GM11168 (cell line): ENCODE results near the gene RAI1.

Experiments used
- in situ Hi-C: fragments of 300-500 bp; cut with MboI; formaldehyde crosslinking; loops from one replicate; pipeline ENCODE4 v1.12.0; 2022; ENCODE audit warnings: low sequenced_read_pairs; ENCODE audit not compliant: unreplicated experiment

Gene RAI1

DNA sequence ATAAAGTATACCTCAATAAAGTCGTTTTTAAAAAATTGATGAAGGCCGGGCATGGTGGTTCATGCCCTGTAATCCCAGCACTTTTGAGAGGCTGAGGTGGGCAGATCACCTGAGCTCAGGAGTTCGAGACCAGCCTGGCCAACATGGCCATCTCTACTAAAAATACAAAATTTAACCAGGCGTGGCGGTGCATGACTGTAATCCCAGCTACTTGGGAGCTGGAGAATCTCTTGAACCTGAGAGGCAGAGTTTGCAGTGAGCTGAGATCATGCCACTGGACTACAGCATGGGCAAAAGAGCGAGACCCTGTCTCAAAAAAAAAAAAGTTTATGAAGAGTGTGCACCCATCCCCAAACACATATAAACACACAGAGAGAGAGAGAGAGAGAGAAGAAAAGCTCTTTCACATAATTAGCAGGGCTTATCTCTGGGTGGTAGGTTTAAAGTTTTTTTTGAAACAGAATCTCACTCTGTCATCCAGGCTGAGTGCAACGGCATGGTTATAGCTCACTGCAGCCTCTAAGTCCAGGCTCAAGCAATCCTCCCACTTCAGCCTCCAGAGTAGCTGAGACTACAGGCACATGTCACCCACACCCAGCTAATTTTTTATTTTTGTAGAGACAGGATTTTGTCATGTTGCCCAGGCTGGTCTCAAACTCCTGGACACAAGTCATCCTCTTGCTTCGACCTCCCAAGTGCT, 152.6 kb downstream of the RAI1 start:
- in situ Hi-C loops, result no loop called here

DNA sequence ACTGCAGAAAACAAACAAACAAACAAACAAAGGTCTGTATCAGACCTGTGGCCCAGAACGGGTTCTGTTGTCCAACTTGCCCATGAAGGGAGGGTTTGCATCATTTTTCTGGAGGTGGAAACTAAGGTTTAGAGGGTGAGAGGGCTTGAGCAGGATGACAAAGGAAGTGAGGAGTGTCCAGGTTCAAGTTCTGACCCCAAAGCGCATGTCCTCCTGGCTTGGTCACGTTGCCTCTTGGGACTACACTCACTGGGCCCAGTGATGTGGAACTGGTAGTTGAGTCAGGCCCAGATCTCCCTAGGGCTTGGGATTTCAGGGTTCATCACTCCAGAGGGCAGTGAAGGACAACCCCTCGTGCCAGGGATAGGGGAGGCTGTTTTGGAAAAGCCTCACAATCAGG, 153.7 kb downstream of the RAI1 start:
- in situ Hi-C loops, result no loop called here

DNA sequence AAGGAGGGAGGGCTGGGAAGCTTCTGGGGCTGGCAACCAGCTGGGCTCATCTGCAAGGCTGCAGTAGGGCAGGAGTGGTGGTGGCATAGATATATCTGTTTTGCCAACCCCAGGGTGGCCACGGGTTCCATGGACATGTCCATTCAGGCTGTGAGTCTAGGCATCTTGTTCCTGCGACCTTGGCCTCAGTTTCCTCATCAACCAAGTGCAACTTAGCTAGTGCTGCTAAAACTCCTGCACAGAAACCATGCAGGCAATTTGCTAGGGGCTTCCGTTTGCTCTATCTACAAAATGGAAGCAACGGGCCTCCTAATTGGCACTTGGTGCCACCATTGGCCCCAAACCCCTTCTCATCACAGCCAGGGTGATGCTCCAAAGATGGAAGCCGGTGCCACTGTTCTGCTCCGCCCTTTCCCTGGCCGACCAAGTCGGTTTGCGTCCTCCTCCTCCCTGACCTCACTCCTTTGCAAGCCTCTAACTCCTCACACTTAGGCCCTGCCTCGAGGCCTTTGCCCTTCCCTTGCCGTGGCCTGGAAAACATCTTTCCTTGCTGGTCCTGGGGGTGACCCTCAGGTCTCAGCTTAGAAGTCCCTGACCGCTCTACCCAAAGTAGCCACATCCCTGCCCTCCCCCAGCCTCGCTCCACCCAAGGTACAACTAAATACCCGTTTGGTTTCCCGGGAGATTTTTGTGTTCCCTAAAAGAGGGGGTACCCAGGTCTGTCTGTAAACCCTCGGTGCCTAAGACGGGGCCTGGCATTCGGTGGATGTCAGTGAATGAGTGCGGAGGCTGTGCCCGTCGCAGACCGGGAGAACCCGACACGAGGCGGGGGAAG, 154.4 kb downstream of the RAI1 start:
- in situ Hi-C loops, result no loop called here

DNA sequence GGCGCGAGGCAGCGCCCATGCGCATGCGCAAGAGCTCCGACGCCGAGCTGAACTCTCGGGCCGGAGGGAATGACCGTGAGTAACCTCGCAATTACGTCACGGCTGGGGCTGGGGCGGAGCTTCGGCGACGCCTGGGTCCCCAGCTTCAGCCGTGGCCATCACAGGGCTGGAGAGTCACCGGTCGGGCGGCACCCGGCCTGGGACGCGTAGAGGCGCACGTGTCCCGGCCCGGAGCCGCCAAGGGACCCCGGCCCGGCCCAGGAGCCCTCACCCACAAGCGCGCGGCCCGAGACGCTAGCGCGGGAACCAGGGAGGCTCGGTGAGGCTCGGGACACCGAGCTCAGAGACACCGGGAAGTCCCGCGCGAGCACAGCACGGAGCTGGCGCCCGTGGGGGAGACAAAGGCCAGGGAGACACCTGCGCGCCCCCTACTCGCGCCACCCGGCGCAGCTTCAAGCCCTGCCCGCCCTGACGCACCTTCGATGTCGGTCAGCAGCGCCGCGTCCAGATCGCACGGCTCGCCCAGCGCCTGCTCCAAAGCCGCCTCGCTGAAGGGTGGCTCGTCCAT, 155.1 kb downstream of the RAI1 start:
- in situ Hi-C loops, result no loop called here

DNA sequence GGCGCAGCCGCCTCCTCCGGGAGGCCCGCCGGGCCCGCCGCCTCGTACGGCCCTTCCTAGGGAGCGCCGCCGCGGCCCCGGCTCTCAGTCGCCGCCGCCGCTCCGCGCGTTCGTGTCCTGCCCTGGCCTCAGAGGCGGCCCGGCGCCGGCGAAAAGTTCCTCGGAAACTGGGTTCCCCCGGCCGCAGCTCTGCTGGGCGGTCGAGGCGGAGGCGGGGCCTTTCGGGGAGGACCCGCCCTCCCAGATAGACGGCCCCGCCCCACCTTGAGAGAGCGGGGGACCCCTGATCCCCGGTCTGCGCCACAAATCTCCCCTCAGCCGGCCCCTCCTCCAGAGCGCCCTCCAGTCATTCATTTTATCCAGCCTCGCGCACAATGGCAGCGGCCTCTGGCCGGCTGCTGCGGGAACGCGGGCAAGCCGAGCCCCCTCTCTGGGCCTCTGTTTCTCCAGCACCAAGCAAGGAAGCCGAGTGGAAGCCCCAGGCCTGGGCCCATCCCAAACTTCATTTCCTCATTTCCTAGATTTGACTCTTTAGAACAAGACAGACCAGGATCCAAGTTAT, 155.6 kb downstream of the RAI1 start, which contains the start of gene SREBF1:
Gene SREBF1, minus strand, starts transcription at position 169 of the 562 bp plus-strand sequence. CDS start 169 bp downstream, outside the sequence.
- in situ Hi-C loops, result no loop called here

DNA sequence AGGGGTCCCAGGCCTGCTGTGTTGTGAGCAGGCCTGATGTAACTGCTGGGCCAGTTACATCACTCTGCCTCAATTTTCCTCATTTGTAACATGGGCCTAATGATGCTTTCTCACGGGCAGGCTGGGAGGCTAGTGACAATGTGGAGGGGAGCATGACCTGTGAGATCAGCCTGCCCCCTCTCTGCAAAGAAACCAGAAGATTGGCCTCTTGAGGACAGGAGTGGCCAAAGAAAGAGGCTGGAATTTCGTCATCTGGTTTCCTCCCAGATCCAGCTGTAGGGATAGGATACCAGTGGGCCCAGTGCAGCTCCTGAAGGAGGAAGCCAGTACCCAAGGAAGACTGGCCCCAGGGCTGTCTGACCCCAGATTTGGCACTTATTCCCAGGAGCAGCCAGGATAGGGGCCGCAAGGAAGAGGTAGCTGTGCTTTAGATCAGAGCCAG, 156.1 kb downstream of the RAI1 start:
- in situ Hi-C loops, result no loop called here

DNA sequence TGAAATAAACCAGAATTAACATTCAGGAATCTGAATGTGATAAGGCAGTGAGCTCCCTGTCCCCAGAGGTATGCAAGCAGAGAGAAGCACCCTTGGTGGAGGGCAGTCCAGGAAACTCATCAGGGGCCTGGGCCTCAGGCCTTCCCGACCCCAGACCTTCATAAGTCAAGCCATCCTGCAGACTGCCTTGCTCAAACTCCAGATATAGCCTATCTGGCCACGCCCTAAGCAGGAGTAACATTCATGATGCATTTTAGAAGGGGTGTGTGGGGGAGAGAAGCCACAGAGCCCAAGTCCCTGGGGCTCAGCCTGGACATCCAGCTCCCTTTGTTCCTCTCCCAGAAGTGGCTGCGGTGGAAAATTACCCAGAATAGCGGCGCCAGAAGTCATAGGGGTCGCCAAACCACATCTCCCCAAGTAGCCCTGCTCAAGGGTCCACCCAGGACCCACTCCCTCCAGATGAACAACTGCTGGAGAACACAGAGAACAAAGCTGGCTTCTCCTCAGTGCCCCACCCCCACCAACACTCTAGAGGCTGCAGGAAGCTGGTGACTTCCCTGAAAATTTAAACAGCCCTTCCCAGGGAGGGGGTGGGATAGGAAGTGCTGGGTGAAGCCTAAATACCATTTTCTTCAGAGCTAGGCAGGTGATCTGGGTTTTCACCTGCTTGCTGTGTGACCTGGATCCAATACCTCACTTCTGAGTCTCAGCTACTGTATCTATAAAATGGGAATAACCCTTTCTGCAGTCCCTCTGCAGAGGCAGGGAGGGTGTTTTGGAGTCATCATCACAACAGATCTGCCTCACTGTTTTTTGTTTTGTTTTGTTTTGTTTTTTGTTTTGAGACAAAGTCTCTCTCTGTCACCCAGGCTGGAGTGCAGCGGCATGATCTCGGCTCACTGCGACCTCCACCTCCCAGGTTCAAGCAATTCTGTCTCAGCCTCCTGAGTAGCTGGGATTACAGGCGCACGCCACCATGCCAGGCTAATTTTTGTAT, 157.0 kb downstream of the RAI1 start:
- in situ Hi-C loops, result no loop called here

DNA sequence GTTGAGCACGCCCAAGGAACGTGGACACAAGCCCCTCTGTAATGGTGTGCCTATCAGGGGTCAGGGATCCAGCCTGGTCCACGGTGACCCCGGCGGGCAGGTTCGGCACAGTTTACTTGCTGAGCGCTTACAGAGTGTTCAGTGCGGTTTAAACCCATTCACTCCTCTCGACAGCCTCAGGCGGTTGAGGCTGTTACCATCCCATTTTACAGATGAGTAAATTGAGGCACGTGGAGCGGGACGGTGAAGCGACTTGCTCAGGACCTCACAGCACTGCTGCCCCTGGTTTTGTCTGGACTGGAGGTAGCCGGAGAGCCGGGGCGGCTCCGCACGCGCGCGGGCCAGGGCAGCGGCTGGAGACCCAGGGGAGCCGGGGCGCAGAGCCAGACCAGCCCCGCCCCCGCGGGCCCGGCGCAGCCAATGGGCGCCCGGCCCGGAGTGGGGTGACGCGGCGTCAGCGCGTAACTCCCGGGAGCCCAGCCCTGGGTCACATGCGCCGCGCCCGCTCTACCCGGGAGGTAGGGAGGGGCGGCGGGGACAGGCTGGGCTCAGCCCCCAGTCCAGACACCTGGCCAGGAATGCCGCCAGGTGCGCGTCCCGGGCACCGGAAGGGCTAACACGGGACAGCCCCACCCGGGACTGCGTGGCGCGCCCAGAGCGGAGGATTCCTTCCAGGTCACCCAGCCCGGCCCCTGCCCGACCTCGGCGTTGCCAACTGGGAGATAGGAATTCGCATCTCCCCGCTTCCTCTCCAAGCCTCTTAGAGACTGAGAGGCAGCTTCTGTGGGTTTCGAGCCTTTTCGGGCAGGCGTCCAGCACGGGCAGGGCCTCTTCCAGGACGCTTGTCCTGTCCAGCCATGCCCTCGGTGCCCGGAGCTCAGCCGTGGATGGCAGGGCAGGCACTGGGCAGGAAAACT, 158.8 kb downstream of the RAI1 start:
- in situ Hi-C loops, result no loop called here

DNA sequence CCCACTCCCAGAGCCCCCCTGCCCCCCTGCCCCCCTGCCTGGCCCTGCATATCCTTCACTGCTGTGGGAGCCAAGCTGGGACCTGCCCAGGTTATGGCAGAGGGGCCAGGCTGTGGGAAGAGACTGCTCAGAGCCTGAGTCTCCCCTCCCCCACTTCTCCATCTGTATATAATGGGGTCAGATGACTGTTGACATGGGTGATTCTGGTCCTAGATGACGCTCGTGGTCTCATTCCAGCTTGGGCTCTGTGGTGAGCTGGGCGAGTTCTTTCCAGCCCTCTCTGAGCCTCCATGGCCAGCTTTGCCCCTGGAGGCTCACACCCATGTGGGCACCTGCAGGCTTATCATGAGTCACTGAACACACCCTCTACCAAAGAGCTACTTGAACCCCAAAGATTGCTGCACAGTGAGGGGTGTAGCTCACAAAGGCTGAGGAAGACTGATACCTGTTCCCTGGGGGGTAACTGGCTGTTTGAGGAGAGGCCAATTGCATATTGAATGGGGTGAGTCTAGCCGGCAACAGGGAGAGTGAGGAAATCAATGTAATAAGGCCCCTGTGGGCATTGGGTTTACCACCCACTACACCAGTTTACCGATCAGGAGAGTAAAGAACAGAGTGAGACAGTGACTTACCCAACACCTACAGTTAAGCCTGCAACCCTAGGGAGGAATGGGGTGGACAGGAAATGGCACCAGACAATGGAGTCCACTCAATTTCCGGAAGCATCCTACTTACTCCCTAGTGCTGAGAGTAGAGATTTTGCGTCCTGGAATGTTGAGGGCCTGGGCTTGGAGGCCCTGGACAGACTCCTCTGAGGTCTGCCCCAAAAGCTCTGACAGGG, 159.7 kb downstream of the RAI1 start:
- in situ Hi-C loops, result no loop called here

DNA sequence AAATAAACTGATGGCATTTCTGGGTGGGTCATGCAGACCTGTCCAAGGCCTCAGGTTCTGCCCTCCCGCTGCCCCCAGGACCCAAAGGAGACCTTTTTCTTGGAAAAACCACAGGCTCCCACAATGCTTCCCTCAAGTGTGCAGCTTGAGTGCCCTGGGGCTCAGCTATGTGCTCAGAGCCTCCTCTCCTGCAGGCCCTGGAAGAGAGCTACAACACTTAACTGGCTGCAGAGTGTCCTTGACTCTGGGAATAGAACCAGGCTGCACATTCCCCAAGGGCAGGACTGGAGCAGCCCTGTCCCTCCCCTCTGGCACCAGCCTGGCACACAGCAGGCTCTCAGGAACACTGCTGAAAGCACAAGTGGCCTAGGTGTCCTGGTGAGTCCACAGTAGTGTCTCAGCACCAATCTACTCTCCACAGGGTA, 160.4 kb downstream of the RAI1 start:
- in situ Hi-C loops, result no loop called here

DNA sequence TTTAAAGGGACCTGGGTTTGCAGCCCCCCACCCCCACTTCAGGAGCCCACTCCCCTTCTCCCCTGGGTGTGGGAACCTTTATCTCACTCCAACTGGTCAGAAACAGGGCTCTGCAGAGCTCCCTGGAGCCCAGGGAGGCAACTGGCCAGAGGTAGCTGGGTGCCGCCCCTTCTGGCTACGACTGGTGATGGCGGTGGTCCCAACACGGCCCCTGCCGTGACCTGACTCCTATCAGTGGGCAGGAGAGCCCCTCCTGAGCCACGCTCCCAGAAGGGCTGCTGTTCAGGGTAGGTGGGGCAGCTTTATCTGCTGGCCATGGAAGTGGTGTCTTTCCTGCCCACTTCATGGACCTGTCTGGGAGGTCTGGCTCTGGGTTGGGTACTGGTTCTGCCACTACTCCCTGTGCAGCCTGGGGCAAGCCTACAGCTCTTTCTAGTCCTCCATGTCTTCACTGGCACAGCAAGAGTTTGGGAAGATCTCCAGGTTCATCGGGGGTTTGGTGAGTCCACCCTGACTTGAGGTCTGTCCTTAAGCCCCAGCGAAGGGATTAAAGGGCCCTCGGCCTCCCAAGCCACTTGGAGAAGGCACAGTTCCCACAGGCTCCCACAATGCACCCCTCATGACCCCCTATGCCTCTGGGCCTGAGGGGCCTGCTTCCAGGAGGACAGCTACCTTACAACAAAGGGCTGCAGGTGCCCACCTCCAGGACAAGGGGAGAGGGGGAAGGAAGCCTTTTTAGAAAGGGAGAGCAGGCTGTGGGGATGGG, 161.0 kb downstream of the RAI1 start:
- in situ Hi-C loops, result no loop called here

DNA sequence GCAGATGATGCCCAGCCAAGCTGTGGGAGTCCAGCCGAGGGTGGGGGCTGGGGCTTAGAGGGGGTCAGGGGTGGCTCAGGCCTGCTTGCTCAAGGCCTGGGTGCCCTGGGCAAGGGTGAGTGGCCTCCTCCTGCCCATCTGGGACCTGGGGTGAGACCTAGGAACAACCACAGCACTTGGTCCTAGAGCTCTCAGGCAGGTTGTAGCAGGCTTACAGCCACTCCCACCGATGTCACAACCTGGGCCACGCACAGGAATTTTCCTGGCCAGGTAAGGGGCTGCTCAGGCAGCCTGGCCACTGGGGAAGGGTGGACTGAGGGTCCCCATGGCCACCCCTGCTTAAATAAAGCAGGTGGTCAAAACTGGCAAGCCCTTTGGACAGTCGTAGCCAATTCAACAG, 161.8 kb downstream of the RAI1 start:
- in situ Hi-C loops, result no loop called here

DNA sequence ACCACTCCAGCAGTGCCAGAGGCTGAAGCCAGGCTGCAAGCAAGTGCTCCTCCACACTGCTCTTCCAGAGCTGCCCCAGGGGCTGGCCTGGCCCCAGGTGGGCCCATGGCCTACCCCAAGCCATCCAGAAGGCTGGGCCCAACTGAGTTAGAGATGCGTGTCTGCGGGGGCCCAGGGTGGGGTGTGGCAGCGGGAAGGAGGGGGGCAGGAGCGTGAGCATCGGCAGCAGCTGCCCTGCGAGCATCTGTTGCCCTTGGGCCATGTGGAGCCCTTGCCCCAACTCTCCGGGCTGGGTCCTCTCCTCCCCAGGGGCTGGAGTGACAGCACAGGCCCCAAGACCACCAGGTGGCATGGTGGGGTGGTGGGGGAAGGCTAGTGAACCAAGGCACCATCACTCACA, 162.8 kb downstream of the RAI1 start:
- in situ Hi-C loops, result no loop called here

DNA sequence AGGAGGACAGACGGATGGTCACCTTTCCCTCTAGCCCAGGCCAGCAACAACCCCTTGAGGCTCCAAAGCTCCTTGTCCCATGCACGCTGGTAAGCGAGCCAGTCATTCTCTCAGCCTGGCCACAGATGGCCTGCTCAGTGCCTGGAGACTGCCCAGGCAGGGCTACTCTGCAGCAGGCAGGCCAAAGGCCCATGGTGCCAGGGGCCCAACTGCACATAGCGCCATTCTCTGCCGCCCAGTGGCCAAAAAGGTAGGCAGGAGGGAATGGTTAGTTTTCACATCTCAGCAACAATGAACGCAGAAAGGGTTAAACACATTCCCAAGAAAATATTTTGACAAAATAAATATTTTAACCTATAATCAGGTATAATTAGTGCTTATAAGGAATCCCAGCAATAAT, 163.2 kb downstream of the RAI1 start:
- in situ Hi-C loops, result no loop called here

DNA sequence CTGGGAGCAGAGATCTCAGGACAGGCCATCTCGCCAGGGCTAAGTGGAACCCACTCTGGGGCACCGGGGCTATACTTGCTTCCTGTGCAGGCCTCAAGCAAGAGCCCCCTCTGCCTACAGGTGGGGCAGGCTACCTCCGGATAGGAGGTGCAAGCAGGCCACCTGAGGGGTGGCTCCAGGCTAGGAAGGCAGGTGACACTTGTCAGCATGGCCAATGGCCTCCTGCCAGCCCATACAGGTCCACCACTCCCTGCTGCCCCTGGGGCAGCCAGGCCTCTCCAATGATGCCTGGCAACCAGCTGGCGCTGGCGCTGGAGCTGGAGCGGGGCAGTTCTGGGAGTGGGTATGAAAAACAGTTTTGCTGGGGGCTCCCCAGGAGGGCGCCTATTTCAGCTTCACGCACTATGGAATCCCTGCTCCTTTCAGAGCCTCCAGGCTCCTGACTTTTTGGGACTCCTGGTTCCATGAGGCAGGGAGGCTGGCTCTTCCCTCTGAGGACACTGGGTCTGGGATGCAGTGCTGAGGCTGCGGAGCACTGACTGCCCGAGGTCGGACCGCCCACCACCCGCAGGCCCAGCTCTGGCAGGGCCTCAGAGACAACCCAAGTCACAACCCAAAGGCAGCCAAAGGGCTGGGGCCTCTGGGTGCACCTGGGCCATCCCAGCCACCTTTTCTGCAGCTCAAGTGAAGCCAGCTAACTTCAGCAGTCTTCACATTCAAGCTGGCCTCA, 164.0 kb downstream of the RAI1 start:
- in situ Hi-C loops, result no loop called here

DNA sequence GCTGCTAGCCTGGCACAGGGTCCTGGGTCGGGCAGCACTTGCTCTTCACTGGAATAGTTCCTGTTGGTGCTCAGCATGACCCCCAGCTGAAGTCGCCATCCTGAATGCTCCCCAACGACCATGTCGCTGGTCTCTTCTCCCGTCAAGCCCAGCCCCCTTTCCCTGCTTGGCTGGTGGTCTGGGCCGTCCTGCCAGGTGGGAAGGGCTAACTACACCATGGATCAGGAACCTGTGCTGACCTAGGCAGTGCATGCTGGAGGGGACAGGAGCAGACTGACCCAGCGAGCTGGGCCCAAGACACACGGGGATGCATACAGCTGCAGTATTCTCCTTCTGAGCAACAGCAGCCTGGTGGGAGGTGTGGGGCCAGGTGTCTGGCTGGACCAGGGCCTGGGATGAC, 164.7 kb downstream of the RAI1 start:
- in situ Hi-C loops, result no loop called here
